ENCODE results near the gene TBL1XR1.
"Not testable (repeated sequence)": the region's sequence is repeated elsewhere in the genome, so short reads cannot be mapped to it uniquely, and the experiment has no call there.

- TF ChIP-seq CTCF, POLR2A (IDR thresholded peaks at IDR 0.05): not testable (repeated sequence)
Measured at GRCh38 chr3:177000159-177000558, 197.1 kb downstream of the TBL1XR1 start.
